Thyroid gland (tissue), 4 donors: Measurements from ENCODE around the gene MAPRE2. TPM values are rescaled to one million over a fixed set of nuclear protein-coding genes. Genes with fewer than 3 reads are reported as not detected.

Source experiments
- DNase-seq, 2 donors: peaks; one replicate each; pipeline ENCODE4 v3.0.0-alpha.2; 2019
- H3K27ac ChIP-seq, 3 donors: fragments of 200-600 bp; sonication (generic); 1 replicate in 2 of 3; 2 replicates in 1 of 3; pipeline ENCODE4 v1.5.1; 2016 to 2019; ENCODE audit warnings: mild to moderate bottlenecking in 1 of 3, moderate library complexity in 1 of 3
- H3K27me3 ChIP-seq: fragments of 200-600 bp; sonication (generic); one replicate; pipeline ENCODE4 v1.5.1; 2019
- H3K36me3 ChIP-seq, 2 donors: fragments of 200-600 bp; sonication (generic); one replicate each; pipeline ENCODE4 v1.5.1; 2016 to 2019
- H3K4me1 ChIP-seq, 2 donors: fragments of 200-600 bp; sonication (generic); one replicate each; pipeline ENCODE4 v1.5.1; 2017 to 2019
- H3K4me3 ChIP-seq, 3 donors: fragments of 200-600 bp; sonication (generic); replicated peaks in 1 of 3; 1 replicate in 2 of 3; 2 replicates in 1 of 3; pipeline ENCODE4 v1.5.1; 2016; ENCODE audit warnings: mild to moderate bottlenecking in 1 of 3
- H3K9me3 ChIP-seq: fragments of 200-600 bp; sonication (generic); one replicate; pipeline ENCODE4 v1.5.1; 2017
- POLR2A ChIP-seq, 2 donors: fragments of 450-650 bp; IDR thresholded peaks; one replicate each; pipeline ENCODE4 v1.6.1; 2017; ENCODE audit warnings: antibody characterized with exemption in 2 of 2, mild to moderate bottlenecking in 2 of 2, moderate library complexity in 1 of 2
- WGBS, 2 donors: methylation state at CpG; one replicate each; pipeline ENCODE4 v1.1.5; 2017; 5-methylcytosine and 5-hydroxymethylcytosine counted together
- intact Hi-C: fragments of 100-400 bp; cut with DNase I; formaldehyde crosslinking; loops from one replicate; pipeline ENCODE4 v1.15.1; 2023
- total RNA-seq, 4 donors: library from RNA; depleted of rRNA; stranded (reverse); fragments of >200 nt; gene quantifications; one replicate each; pipeline ENCODE4 v1.2.3, GENCODE V29; 2016
- TF ChIP-seq, protein P1 (sequence below), 6 experiments: fragments of 200-600 bp in 3 of 6; fragments of 450-650 bp in 3 of 6; sonication (generic) in 3 of 6; IDR thresholded peaks; one replicate each; pipeline ENCODE4 v1.5.1; 2016 to 2019; ENCODE audit warnings: antibody characterized with exemption in 6 of 6, mild to moderate bottlenecking in 2 of 6, inconsistent platforms in 1 of 6, moderate library complexity in 1 of 6

The MAPRE2 gene
- total RNA-seq, 4 donors from 2014 or later: 22.6 to 38.1 (median 28.8) TPM

DNA sequence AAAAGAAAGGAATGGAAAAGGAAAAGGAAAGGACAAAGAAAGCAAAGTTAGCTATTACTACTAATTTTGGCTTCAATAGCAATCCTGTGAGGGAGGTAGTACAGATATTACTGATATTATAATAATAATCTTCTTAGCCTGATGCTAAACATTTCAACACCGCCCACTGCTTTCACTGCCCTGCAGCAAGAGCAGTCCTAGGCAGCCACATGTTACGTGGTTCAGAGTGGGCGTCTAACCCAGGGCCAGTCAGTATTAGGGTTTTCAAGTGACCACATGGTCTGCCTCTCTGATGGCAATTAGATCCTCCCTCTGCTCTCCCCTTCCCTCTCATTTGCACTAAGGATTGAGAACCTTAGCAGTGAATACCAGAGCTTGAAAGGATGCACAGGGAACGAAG, 116.0 kb downstream of the MAPRE2 start:
- no peak overlapping the region for H3K27ac ChIP-seq
- no peaks in the 10 kb centered on the region for H3K4me1 ChIP-seq
- TF ChIP-seq, protein P1, sequence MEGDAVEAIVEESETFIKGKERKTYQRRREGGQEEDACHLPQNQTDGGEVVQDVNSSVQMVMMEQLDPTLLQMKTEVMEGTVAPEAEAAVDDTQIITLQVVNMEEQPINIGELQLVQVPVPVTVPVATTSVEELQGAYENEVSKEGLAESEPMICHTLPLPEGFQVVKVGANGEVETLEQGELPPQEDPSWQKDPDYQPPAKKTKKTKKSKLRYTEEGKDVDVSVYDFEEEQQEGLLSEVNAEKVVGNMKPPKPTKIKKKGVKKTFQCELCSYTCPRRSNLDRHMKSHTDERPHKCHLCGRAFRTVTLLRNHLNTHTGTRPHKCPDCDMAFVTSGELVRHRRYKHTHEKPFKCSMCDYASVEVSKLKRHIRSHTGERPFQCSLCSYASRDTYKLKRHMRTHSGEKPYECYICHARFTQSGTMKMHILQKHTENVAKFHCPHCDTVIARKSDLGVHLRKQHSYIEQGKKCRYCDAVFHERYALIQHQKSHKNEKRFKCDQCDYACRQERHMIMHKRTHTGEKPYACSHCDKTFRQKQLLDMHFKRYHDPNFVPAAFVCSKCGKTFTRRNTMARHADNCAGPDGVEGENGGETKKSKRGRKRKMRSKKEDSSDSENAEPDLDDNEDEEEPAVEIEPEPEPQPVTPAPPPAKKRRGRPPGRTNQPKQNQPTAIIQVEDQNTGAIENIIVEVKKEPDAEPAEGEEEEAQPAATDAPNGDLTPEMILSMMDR (IDR thresholded peaks at IDR 0.05): no peak
- TF ChIP-seq POLR2A (IDR thresholded peaks at IDR 0.05): no peak
- no peaks in the 10 kb centered on the region for H3K36me3 ChIP-seq
- H3K9me3 ChIP-seq: no peaks in the 10 kb centered on the region
- intact Hi-C loops: no loop called here
- no peaks in the 10 kb centered on the region for H3K27me3 ChIP-seq
- DNase-seq: no peak
- WGBS, 2 donors: 86 to 97% methylated on average over 4 of the region's 4 CpGs
- H3K4me3 ChIP-seq: no peak overlapping the region

DNA sequence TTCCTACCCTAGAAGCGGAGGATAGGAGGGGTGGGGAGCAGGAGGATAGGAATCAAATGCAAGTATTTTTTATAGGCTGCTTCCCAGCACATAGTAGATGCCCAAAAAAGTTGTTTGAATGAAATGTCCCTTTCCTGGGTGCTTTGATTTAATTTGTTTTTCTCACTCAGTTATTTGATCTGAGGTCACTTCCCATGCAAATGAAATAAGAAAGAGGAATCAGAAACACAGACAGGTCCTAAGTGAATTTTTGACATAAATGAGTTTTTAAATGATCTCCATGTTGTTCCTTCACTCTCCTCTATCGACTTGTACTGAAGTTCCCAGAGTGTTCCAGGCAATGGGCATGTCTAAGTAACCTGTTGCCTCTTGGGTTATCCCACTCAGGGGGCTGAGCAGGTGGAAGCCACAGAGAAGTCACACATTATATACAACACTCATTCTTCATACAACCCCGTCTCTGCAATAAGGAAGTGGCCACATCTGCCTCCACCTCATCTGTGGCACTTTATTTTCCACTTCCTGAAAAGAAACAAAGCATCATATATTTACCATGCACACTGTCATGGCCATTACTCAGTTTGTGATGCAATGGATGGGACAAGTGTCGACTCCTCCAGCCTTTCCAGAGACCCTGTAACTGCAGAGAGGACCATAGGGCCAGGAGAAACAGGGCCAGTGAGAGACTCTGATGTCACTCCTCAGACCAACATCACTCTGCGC, 117.7 kb downstream of the MAPRE2 start:
- Histone ChIP-seq H3K9me3 (no peaks in the 10 kb centered on the region), H3K27me3 (no peaks in the 10 kb centered on the region), H3K27ac (no peak overlapping the region), H3K4me1 (no peaks in the 10 kb centered on the region), H3K36me3 (no peaks in the 10 kb centered on the region), H3K4me3 (no peak overlapping the region)
- intact Hi-C loops: no loop called here
- WGBS, 2 donors: 80% methylated on average over 5 of the region's 5 CpGs
- no peak for DNase-seq
- no peak for TF ChIP-seq POLR2A (IDR thresholded peaks at IDR 0.05)
- TF ChIP-seq, protein P1 (IDR thresholded peaks at IDR 0.05): no peak

DNA sequence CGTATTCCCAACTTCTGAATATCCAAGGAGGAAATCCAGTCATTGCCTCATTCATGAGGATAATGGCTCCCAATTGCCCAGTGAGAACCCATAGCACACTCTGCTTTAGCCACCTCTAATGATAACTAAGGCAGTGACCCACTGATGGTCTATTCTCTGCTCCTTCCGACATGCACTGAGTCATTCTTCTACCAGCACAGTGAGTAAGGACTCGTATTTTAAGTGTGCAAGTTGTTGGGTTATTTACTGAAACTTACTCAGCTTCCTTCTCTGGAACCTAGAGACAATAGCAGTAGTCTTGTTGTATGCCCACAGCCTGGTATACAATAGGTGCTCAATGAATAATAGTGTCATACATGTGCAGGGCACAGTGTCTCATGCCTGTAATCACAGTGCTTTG, 118.6 kb downstream of the MAPRE2 start:
- 94 to 97% methylated on average over 3 of the region's 3 CpGs for WGBS, 2 donors
- no peak for DNase-seq
- Histone ChIP-seq H3K27me3 (no peaks in the 10 kb centered on the region), H3K27ac (no peak overlapping the region), H3K9me3 (no peaks in the 10 kb centered on the region), H3K4me3 (no peak overlapping the region), H3K36me3 (no peaks in the 10 kb centered on the region), H3K4me1 (no peaks in the 10 kb centered on the region)
- TF ChIP-seq, protein P1 (IDR thresholded peaks at IDR 0.05): no peak
- no peak for TF ChIP-seq POLR2A (IDR thresholded peaks at IDR 0.05)
- intact Hi-C loops: no loop called here

DNA sequence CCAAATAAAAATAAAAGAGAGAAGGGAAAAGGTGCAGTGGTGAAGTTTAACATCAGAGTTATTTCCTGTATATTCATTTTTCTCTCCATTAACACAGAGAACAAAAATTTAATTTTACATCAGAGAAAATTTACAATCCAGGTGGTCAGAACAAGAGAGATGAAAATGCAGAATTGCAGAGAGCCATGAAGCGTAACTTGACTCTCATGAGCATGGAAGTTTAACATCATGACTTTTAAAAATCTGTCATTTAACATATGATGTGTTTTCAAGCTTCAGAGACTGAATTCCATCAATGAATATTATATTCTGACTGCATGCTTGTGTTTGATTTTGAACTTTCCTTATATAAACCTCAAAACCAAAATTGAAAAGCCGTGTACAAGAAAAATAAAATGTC, 120.3 kb downstream of the MAPRE2 start:
- DNase-seq: no peak
- Histone ChIP-seq H3K27ac (no peak overlapping the region), H3K4me3 (no peak overlapping the region), H3K9me3 (no peaks in the 10 kb centered on the region), H3K36me3 (no peaks in the 10 kb centered on the region), H3K4me1 (no peaks in the 10 kb centered on the region), H3K27me3 (no peaks in the 10 kb centered on the region)
- TF ChIP-seq, protein P1 (IDR thresholded peaks at IDR 0.05): no peak
- TF ChIP-seq POLR2A (IDR thresholded peaks at IDR 0.05): no peak
- intact Hi-C loops: no loop called here
- WGBS, 2 donors: 85 to 89% methylated on average over 2 of the region's 2 CpGs

DNA sequence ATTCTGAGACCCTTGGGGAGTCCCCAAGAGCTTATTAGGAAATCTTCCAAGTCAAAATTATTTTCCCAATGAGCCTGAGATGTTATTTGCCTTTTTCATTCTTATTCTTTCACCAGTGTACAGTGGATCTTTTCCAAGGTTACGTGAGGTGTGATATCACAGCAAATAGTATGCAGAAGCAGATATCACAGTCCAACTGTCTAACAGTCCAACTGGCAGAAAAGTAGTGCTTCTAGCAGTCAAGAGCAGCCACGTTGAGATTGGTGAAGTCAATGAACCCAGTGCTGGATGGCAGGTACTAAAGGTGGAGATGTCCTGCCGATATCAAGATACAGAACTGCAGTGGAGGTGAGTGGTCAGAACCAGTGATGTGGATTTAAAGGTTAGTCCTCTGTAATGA, 120.7 kb downstream of the MAPRE2 start:
- WGBS, 2 donors: 76 to 77% methylated on average over 3 of the region's 3 CpGs
- intact Hi-C loops: no loop called here

More for the DNA sequence above, 120.7 kb downstream of the MAPRE2 start:
- H3K27ac ChIP-seq: no peak overlapping the region
- TF ChIP-seq, protein P1 (IDR thresholded peaks at IDR 0.05): no peak
- no peak for TF ChIP-seq POLR2A (IDR thresholded peaks at IDR 0.05)
- H3K9me3 ChIP-seq: no peaks in the 10 kb centered on the region
- H3K27me3 ChIP-seq: no peaks in the 10 kb centered on the region
- DNase-seq: no peak
- H3K4me3 ChIP-seq: no peak overlapping the region
- no peaks in the 10 kb centered on the region for H3K36me3 ChIP-seq
- H3K4me1 ChIP-seq: no peaks in the 10 kb centered on the region
